GM12878 (cell line): Measurements from ENCODE around the gene NR3C1. TPM values are rescaled to one million over a fixed set of nuclear protein-coding genes. Genes with fewer than 3 reads are reported as not detected.
A peak's percentile ranks its signal among the peaks of the same experiment; 100 is the strongest.

Source experiments
- ATAC-seq: fragments of 200-7000 bp; cut with Tn5 transposase; 3 replicates; pipeline ENCODE4 v1.9.1; 2020; ENCODE audit warnings: mild to moderate bottlenecking, moderate library complexity
- BruUV-seq: library from RNA; stranded (reverse); fragments of 400-500 nt; replicated peaks from 2 replicates; lab custom pipeline; 2021; lab: Mats Ljungman, UMichigan
- CTCF ChIA-PET: fragments of 300-600 bp; sonication (Branson Sonifier 250); formaldehyde crosslinking; extraction: SDS; loops from one replicate; lab custom pipeline; 2021; ENCODE audit warnings: inconsistent platforms; lab: Yijun Ruan, JAX
- POLR2A ChIA-PET: fragments of 350-600 bp; formaldehyde crosslinking; extraction: SDS; loops from one replicate; lab custom pipeline; 2021; ENCODE audit warnings: inconsistent platforms; lab: Charles Lee
- RAD21 ChIA-PET: fragments of 300-600 bp; sonication (Branson Sonifier 250); formaldehyde crosslinking; loops from one replicate; lab custom pipeline; 2023; ENCODE audit warnings: antibody characterized with exemption; ENCODE audit not compliant: unreplicated experiment; lab: Charles Lee
- SMC1A ChIA-PET: fragments of 300-600 bp; sonication (Branson Sonifier 250); formaldehyde crosslinking; loops from one replicate; lab custom pipeline; 2023; ENCODE audit not compliant: unreplicated experiment, uncharacterized antibody; lab: Charles Lee
- DNase-seq: peaks from one replicate; pipeline ENCODE4 v3.0.0-alpha.2; 2011; ENCODE audit warnings: low read depth, low spot score
- FAIRE-seq: peaks from 3 replicates; lab custom pipeline; 2011; peaks lifted over from hg19 to GRCh38; lab: Jason Lieb, UNC
- H2AFZ ChIP-seq: 2 replicates; pipeline ENCODE4 v1.6.0; 2011; ENCODE audit warnings: low read depth, low read length, control low read depth; ENCODE audit not compliant: control insufficient read depth
- H3K27ac ChIP-seq: 2 replicates; pipeline ENCODE4 v1.5.1; 2011; ENCODE audit warnings: control low read depth; ENCODE audit not compliant: control insufficient read depth, insufficient read depth
- H3K27me3 ChIP-seq, 2 experiments: replicated peaks in 1 of 2; 2 replicates each; pipeline versions ENCODE4 v1.6.0 to v1.6.1; 2011; ENCODE audit warnings: low read length in 1 of 2; ENCODE audit not compliant: control insufficient read depth in 2 of 2, insufficient read depth in 2 of 2
- H3K36me3 ChIP-seq, 2 experiments: 2 replicates each; pipeline ENCODE4 v1.5.1; 2011; ENCODE audit warnings: low read length in 1 of 2; ENCODE audit not compliant: control insufficient read depth in 2 of 2, insufficient read depth in 2 of 2
- H3K4me1 ChIP-seq: 2 replicates; pipeline ENCODE4 v1.6.1; 2011; ENCODE audit warnings: mild to moderate bottlenecking, low read length, moderate library complexity, mixed read lengths; ENCODE audit not compliant: control insufficient read depth, insufficient read depth
- H3K4me2 ChIP-seq: 2 replicates; pipeline ENCODE4 v1.6.0; 2011; ENCODE audit warnings: control low read depth; ENCODE audit not compliant: control insufficient read depth, insufficient read depth
- H3K4me3 ChIP-seq: fragments of 200-600 bp; sonication (generic); 2 replicates; pipeline ENCODE4 v1.5.1; 2016
- H3K79me2 ChIP-seq: 2 replicates; pipeline ENCODE4 v1.6.0; 2011; ENCODE audit warnings: low read length; ENCODE audit not compliant: control insufficient read depth, insufficient read depth
- H3K9ac ChIP-seq: 2 replicates; pipeline ENCODE4 v1.8.0; 2011; ENCODE audit warnings: low read length, control low read depth, mixed read lengths; ENCODE audit not compliant: control insufficient read depth, insufficient read depth
- H3K9me3 ChIP-seq: replicated peaks from 3 replicates; pipeline ENCODE4 v1.5.1; 2011; ENCODE audit warnings: mild to moderate bottlenecking, low read length; ENCODE audit not compliant: control insufficient read depth, insufficient read depth
- H4K20me1 ChIP-seq: 2 replicates; pipeline ENCODE4 v1.6.0; 2011; ENCODE audit not compliant: control insufficient read depth, insufficient read depth
- BACH1 ChIP-seq: fragments of 450-650 bp; IDR thresholded peaks from 2 replicates; pipeline ENCODE4 v1.6.1; 2017; ENCODE audit warnings: mild to moderate bottlenecking, borderline replicate concordance
- BHLHE40 ChIP-seq, 2 experiments: fragments of 450-650 bp in 1 of 2; IDR thresholded peaks; 2 replicates each; pipeline ENCODE4 v1.6.1; 2011 to 2017; ENCODE audit warnings: low read depth in 2 of 2, borderline replicate concordance in 1 of 2, improper control_type of control experiment in 1 of 2, low read length in 1 of 2, mild to moderate bottlenecking in 1 of 2
- CEBPZ ChIP-seq: fragments of 150-350 bp; IDR thresholded peaks from 2 replicates; pipeline ENCODE4 v1.6.1; 2016; ENCODE audit warnings: low read depth, low read length
- FOS ChIP-seq: IDR thresholded peaks from 3 replicates; pipeline ENCODE4 v1.6.1; 2011; ENCODE audit warnings: borderline replicate concordance; ENCODE audit not compliant: insufficient read length; ENCODE audit errors: extremely low read depth
- FOXK2 ChIP-seq: fragments of 450-650 bp; IDR thresholded peaks from 2 replicates; pipeline ENCODE4 v1.6.1; 2017; ENCODE audit warnings: mild to moderate bottlenecking, moderate library complexity
- IRF5 ChIP-seq: fragments of 450-650 bp; IDR thresholded peaks from 2 replicates; pipeline ENCODE4 v1.6.1; 2017; ENCODE audit warnings: borderline replicate concordance
- KAT2A ChIP-seq: conservative IDR thresholded peaks from 2 replicates; pipeline ENCODE4 v1.6.1; 2011; ENCODE audit warnings: low read depth, low read length; ENCODE audit not compliant: control insufficient read depth
- NR2C1 ChIP-seq: fragments of 450-650 bp; IDR thresholded peaks from 2 replicates; pipeline ENCODE4 v1.6.1; 2017; ENCODE audit warnings: antibody characterized with exemption, mild to moderate bottlenecking, moderate library complexity
- RAD21 ChIP-seq: IDR thresholded peaks from 2 replicates; pipeline ENCODE4 v1.6.1; 2011; ENCODE audit warnings: mild to moderate bottlenecking, low read depth, low read length, moderate library complexity; ENCODE audit not compliant: insufficient read depth
- SREBF2 ChIP-seq: IDR thresholded peaks from 2 replicates; pipeline ENCODE4 v1.6.1; 2012; ENCODE audit warnings: mild to moderate bottlenecking, low read length
- TBL1XR1 ChIP-seq: IDR thresholded peaks from 2 replicates; pipeline ENCODE4 v1.6.1; 2012; ENCODE audit warnings: low read depth, low read length, improper control_type of control experiment
- ZZZ3 ChIP-seq: IDR thresholded peaks from 2 replicates; pipeline ENCODE4 v1.6.1; 2011; ENCODE audit warnings: low read depth; ENCODE audit not compliant: control insufficient read depth, insufficient read length
- WGBS: methylation state at CpG from one replicate; pipeline ENCODE4 v1.1.6; 2016; ENCODE audit warnings: low lambda C conversion rate; ENCODE audit not compliant: insufficient replicate concordance, insufficient coverage; ENCODE audit errors: missing lambda C conversion rate; 5-methylcytosine and 5-hydroxymethylcytosine counted together
- in situ Hi-C: fragments of 300-500 bp; cut with MboI; formaldehyde crosslinking; loops from 9 replicates; pipeline ENCODE4 v1.14.3; 2018; ENCODE audit warnings: mixed read lengths
- intact Hi-C: fragments of 100-400 bp; cut with micrococcal nuclease; formaldehyde crosslinking; loops from one replicate; pipeline ENCODE4 v1.14.2; 2022; ENCODE audit not compliant: unreplicated experiment
- polyA plus RNA-seq, 11 experiments: library from polyadenylated mRNA; depleted of rRNA in 4 of 11; unstranded in 6 of 11; stranded (reverse) in 5 of 11; fragments of >200 nt; fragmentation: Nextera tagmentation in 4 of 11; fragmentation: Illumina TruSeq in 1 of 11; extraction: Ambion mirVana in 4 of 11; extraction: Trizol in 1 of 11; gene quantifications; 1 replicate in 1 of 11; 2 replicates in 10 of 11; pipeline versions ENCODE4 v1.2.1 to v1.2.3, GENCODE V29; 2011 to 2016; ENCODE audit warnings: inconsistent platforms in 2 of 11, missing spikeins in 2 of 11, low read depth in 1 of 11
- total RNA-seq, 4 experiments: library from RNA; depleted of rRNA in 3 of 4; stranded (reverse); fragments of >200 nt in 3 of 4; fragmentation: Illumina TruSeq in 1 of 4; extraction: Trizol in 1 of 4; gene quantifications; 2 replicates each; pipeline versions ENCODE4 v1.2.1 to v1.2.3, GENCODE V29; 2013 to 2021
- TF ChIP-seq, protein P1 (sequence below): IDR thresholded peaks from 2 replicates; pipeline ENCODE4 v1.6.1; 2012; ENCODE audit warnings: low read length, inconsistent platforms

The NR3C1 gene
- total and polyA plus RNA-seq, 10 of the 15 experiments (the other 5 are each of a cell fraction or from before 2014, with no cell fraction given): 49.7 to 141 (median 109) TPM

DNA sequence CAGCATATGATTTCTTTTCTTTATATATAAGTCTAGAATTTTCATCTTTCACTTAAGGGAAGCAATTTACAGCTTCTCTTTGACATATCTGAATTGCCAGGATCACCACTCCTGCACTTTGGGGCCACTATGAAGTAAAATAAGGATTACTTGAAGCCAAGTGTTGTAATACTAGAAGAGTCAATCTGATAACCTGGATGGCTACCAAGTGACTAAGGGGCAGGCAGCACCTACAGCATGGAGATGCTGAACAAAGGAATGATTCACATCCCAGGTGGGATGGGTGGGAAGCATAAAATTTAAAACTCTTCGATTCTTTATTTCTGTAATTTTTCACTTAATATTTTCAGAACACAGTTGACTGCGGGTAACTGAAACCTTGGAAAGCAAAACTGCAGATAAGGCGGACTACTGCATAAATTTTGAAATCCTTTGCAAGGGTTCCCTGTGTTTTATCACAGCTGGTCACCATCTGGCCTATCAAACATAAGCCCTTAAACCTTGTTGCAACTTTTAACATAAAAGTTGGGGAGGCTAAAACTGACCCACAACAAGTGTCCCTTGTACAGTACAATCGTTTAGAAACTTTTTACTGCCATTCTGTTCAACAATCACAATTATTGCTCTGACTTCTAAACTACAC is 31.2 kb downstream of the NR3C1 start:
- Histone ChIP-seq H3K27ac (no peak overlapping the region), H3K36me3 (peaks cover 3 to 30% of the 10 kb centered on the region in 2 experiments; a peak in 1 of 4 replicates), H3K4me3 (no peak overlapping the region), H3K27me3 (no peaks in the 10 kb centered on the region), H3K9me3 (peaks cover 4% of the 10 kb centered on the region), H2AFZ (no peak overlapping the region), H3K4me2 (no peak overlapping the region), H3K4me1 (0 out of 2 replicates have a peak, but pooled peaks cover 3% of the 10 kb centered on the region), H3K79me2 (peaks cover 98% of the 10 kb centered on the region), H4K20me1 (peaks cover 9% of the 10 kb centered on the region), H3K9ac (no peak overlapping the region)
- ATAC-seq: no peak
- SMC1A ChIA-PET: interaction anchor here (1.2 to 1.3 kb wide), 3 partner anchors 11 to 18 kb away, joined by 3 to 5 read pairs (median 4); no protein-coding TSS in a partner anchor
- no peak for DNase-seq
- in situ Hi-C loops: no loop called here
- RAD21 ChIA-PET: no interaction called here
- peak; percentile 18 for FAIRE-seq
- POLR2A ChIA-PET: no interaction called here
- TF ChIP-seq NR2C1 (no peak), BACH1 (no peak), CEBPZ (no peak), KAT2A (no peak), RAD21 (no peak), BHLHE40 (IDR thresholded peaks at IDR 0.05; ENCODE audit: borderline replicate concordance in 1 of 2, low read depth in 2 of 2, low read length in 1 of 2) (no peak), TBL1XR1 (no peak), FOS (no peak), ZZZ3 (no peak), SREBF2 (no peak), IRF5 (no peak), FOXK2 (no peak)
- TF ChIP-seq, protein P1, sequence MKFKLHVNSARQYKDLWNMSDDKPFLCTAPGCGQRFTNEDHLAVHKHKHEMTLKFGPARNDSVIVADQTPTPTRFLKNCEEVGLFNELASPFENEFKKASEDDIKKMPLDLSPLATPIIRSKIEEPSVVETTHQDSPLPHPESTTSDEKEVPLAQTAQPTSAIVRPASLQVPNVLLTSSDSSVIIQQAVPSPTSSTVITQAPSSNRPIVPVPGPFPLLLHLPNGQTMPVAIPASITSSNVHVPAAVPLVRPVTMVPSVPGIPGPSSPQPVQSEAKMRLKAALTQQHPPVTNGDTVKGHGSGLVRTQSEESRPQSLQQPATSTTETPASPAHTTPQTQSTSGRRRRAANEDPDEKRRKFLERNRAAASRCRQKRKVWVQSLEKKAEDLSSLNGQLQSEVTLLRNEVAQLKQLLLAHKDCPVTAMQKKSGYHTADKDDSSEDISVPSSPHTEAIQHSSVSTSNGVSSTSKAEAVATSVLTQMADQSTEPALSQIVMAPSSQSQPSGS: no peak
- no TSS peak for BruUV-seq
- CTCF ChIA-PET: interaction anchor here (1.3 kb wide), 1 partner anchor 10 kb away, joined by 3 read pairs; no protein-coding TSS in a partner anchor
- WGBS: 97% methylated on average over 4 of the region's 4 CpGs
- intact Hi-C loops: no loop called here
